HG03135 (cell line): ENCODE measurements around the gene NFRKB.

Experiments used
- ATAC-seq: cut with Tn5 transposase; IDR thresholded peaks from one replicate; pipeline ENCODE4 v1.9.1; 2021; ENCODE audit warnings: mild to moderate bottlenecking, moderate library complexity; ENCODE audit not compliant: unreplicated experiment

NFRKB gene

GRCh38 chr11:129895126-129896041 is at the start of gene NFRKB:
Gene NFRKB (minus strand): TSS chr11:129895578. CDS start chr11:129892849, 2,729 bp downstream.
- ATAC-seq = peak; percentile 96

GRCh38 chr11:129944696-129945095 is 49.3 kb upstream of the NFRKB start:
- ATAC-seq = no peak

GRCh38 chr11:129943036-129943435 is 47.7 kb upstream of the NFRKB start:
- ATAC-seq = no peak

GRCh38 chr11:129939510-129939909 is 44.1 kb upstream of the NFRKB start:
- ATAC-seq = no peak

GRCh38 chr11:129938764-129939163 is 43.4 kb upstream of the NFRKB start:
- no peak for ATAC-seq

GRCh38 chr11:129937592-129938238 is 42.3 kb upstream of the NFRKB start:
- ATAC-seq = no peak

- ATAC-seq = no peak
Observed at GRCh38 chr11:129935723-129936122, 40.3 kb upstream of the NFRKB start.

- ATAC-seq = no peak
Observed at GRCh38 chr11:129933891-129934290, 38.5 kb upstream of the NFRKB start.

GRCh38 chr11:129933262-129933661 is 37.9 kb upstream of the NFRKB start:
- ATAC-seq = no peak

- ATAC-seq = no peak
Observed at GRCh38 chr11:129932381-129933067, 37.1 kb upstream of the NFRKB start.

- ATAC-seq = no peak
Observed at GRCh38 chr11:129930743-129931142, 35.4 kb upstream of the NFRKB start.

- no peak for ATAC-seq
Observed at GRCh38 chr11:129930296-129930695, 34.9 kb upstream of the NFRKB start.

GRCh38 chr11:129929721-129930120 is 34.3 kb upstream of the NFRKB start:
- no peak for ATAC-seq

GRCh38 chr11:129928923-129929692 is 33.7 kb upstream of the NFRKB start:
- no peak for ATAC-seq

- ATAC-seq = no peak
Observed at GRCh38 chr11:129922674-129923073, 27.3 kb upstream of the NFRKB start.

GRCh38 chr11:129918361-129918760 is 23.0 kb upstream of the NFRKB start:
- ATAC-seq = no peak

GRCh38 chr11:129917231-129917630 is 21.9 kb upstream of the NFRKB start:
- no peak for ATAC-seq

- no peak for ATAC-seq
Observed at GRCh38 chr11:129911298-129911697, 15.9 kb upstream of the NFRKB start.

- no peak for ATAC-seq
Observed at GRCh38 chr11:129910360-129910759, 15.0 kb upstream of the NFRKB start.

GRCh38 chr11:129905402-129905801 is 10.0 kb upstream of the NFRKB start:
- no peak for ATAC-seq

- ATAC-seq = no peak
Observed at GRCh38 chr11:129896062-129896461, 684 bp upstream of the NFRKB start.
